A204.1 (cell line): Measurements from ENCODE around the gene DISP3.

ENCODE experiments used
- FAIRE-seq: peaks from 2 replicates; lab custom pipeline; 2012; peaks lifted over from hg19 to GRCh38; lab: Jason Lieb, UNC

DISP3 gene

DNA sequence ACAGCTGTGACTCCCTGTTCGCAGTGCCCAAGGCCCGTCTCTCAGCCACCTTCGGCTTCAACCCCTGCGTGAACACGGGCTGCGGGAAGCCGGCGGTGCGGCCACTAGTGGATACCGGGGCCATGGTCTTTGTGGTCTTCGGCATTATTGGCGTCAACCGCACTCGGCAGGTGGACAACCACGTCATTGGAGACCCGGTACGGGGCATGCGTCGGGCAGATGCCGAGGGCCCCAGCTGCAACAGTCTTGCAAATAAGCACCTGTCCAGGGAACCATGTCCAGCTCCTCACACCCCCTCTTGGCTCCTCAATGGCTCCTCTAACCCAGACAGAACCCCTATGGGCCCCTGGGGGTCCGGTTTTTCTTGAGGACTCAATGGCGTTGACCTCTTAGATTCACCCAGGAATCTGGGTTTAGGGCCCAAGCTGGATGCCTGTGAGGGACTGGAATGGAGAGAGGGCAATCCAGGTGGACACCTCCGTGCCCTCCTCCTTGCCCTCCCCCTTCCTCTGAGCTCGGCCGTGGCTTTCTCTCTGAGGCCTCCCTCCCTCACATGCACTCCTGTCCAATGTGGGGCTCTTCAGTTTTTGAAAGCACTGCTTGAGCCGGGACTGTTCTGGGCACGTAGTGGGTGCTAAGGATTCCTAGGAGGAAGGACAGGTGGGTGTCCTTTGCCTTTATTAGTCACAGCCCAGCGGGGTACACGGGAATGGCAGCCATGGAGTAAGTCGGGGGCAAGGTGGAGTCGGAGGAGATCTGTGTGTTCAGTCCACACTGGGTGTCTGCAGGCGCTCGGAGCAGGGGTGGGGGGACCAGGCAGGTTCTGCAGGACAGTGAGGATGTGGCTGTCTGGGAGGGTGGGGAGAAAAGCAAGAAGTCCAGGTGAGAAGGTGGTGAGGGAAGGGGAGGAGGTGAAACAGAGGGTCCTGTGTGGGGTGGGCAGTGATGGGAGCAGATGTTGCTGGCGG is 51.1 kb downstream of the DISP3 start:
- no peak for FAIRE-seq

DNA sequence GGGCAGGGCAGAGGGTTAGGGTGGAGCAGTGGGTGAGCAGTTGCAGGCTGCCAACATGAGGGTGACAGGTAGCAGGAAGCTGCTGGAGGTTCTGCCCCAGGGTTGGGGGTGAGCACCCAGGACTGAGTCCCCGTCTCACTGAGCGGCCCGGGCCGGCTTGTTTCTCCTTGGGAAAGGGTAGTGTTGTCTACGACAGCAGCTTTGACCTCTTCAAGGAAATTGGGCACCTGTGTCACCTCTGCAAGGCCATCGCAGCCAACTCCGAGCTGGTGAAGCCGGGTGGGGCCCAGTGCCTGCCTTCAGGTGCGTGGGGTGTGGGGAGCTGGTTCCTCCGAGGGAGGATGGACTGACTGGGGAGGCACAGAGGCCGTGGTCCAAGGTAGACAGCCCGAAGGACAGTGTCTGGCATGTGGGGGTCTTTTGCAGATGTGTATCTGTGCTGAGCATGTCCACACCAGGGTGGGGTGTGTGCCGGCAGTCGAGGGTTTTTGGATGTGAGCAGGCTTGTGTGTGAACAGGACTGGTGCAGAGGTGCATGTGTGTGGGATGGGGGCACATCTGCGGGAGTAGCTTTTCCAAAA is 51.9 kb downstream of the DISP3 start:
- no peak for FAIRE-seq

DNA sequence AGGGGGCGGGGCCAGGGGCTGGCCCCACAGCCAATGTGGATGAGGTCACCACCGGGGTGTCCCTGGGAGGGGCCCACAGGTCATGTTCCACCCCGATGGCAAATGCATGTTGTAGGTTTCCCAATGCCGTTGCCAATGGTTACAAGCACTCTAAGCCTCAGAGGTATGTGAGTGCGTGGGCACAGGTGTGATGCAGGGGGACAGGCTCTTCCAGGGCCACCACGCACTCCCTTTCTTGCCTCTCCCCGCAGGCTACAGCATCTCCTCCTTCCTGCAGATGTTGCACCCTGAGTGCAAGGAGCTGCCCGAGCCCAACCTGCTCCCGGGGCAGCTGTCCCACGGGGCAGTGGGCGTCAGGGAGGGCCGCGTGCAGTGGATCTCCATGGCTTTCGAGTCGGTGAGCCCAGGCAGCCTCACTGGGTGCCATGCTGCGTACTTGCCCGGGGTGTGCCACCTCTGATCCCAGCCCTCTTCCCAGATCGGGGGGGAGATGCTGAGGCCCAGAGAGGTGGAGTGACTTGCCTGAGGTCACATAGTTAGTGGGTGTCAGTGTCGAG is 52.4 kb downstream of the DISP3 start:
- FAIRE-seq = no peak

DNA sequence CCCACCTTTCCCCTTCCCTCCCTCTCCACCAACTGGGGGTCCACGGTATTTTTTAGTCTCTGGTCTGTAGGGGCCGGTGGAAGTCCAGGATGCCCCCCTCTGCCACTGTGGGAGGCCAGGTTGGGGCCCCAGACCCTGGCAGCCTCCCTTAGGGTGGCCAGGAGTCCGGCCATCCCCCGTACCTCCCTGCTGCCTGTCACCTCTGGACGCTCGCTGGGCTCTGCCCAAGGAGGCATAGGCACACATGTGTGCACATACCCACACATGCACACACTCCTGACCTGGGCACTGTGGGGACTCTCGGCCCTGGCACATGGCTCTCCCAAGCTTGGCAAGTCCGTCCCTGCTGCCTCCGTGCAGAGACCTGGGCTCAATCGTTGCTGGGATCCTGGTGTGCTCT is 53.0 kb downstream of the DISP3 start:
- no peak for FAIRE-seq

DNA sequence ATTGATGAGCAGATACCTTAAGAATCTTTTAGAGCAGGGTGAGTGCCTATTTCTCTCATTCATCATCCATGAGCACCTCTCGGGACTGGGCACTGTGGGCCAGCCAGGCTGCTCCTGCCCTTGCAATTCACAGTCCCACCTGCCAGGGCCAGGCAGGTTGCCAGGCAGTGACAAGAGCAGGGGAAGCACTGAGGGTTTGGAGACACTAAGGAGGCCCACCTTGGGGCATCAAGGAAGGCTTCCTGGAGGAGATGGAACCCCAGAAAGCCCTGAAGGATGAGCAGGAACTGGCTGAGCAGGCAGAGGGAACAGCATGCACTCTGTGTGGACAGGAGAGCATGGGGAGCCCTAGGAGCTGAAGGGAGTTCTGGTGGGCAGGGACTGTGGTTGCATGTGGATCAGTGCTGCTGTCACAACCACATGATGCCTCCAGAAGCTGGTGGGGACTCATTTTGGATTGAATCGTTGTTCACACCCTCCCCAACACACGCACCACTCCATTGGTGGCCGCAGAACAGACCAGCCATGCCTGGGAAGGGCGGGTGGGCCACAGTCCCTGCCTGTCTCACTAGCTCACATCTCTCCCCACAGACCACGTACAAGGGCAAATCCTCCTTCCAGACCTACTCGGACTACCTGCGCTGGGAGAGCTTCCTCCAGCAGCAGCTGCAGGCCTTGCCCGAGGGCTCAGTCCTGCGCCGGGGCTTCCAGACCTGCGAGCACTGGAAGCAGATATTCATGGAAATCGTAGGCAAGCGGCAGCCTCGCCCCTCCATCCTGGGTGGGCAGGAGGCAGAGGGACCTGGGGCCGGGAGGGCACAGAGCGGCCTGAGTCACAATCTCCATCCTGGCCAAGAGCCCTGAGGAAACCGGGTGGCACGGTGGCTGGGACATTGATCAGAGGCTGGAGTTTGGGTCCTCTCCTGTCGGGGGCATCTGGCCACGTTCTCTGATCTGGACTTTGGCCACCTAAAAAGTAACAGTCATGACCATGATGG is 55.1 kb downstream of the DISP3 start:
- no peak for FAIRE-seq

DNA sequence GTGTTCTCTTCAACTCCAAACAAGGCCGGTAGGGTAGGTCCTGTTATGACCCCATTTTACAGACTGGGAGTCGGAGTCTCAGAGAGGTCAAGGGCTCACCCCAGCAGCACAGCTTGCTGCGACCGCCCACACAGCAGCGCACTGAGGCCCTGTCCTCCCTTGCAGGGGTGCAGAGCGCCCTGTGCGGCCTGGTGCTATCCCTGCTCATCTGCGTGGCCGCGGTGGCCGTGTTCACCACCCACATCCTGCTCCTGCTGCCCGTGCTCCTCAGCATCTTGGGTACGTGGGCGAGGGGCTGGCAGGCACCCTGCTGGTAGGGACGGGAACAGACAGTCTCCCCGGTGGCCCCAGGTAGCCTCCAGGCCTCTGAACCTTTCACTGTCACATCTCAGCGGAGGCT is 55.9 kb downstream of the DISP3 start:
- FAIRE-seq = no peak

DNA sequence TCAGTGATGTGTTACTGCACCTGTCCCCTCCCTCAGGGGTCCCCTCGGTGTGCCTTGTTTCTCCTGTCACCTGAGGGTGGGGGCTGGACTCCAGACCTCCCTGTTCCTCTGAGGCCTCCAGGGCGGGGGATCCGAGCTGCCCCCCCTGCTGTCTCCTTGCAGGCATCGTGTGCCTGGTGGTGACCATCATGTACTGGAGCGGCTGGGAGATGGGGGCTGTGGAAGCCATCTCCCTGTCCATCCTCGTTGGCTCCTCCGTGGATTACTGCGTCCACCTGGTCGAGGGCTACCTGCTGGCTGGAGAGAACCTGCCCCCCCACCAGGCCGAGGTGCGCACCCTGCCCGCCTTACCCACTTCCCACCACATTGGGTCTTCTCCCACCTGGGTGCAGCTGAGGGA is 56.4 kb downstream of the DISP3 start:
- no peak for FAIRE-seq

DNA sequence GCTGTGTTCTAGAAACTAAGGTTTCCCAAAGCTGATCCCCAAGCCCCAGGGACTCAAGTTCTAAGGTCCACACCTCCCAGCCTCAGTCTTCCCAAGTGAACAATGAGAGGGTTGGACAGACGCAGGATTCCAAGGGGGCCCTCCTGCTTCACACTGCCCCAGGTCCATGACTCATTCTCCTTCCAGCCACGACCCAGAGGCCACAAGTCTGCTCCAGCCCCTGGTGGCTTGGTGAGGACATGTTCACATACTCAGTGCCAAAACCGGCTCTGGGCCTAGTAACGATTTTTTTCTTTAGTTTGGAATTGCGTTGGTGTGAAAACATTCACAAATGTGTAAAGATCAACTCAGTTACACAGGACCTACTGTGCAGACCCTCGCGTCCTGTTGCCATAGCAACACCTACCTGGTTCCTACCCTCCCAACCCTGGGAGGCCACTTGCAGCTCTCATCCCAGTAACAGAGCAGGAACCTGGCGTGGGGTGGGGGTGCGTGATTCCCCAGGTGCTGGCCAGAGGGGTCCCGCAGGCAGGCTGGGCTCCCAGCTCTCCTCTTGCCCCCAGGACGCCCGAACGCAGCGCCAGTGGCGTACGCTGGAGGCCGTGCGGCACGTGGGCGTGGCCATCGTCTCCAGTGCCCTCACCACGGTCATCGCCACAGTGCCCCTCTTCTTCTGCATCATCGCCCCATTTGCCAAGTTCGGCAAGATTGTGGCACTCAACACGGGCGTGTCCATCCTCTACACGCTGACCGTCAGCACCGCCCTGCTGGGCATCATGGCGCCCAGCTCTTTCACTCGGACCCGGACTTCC is 57.0 kb downstream of the DISP3 start:
- FAIRE-seq = no peak

DNA sequence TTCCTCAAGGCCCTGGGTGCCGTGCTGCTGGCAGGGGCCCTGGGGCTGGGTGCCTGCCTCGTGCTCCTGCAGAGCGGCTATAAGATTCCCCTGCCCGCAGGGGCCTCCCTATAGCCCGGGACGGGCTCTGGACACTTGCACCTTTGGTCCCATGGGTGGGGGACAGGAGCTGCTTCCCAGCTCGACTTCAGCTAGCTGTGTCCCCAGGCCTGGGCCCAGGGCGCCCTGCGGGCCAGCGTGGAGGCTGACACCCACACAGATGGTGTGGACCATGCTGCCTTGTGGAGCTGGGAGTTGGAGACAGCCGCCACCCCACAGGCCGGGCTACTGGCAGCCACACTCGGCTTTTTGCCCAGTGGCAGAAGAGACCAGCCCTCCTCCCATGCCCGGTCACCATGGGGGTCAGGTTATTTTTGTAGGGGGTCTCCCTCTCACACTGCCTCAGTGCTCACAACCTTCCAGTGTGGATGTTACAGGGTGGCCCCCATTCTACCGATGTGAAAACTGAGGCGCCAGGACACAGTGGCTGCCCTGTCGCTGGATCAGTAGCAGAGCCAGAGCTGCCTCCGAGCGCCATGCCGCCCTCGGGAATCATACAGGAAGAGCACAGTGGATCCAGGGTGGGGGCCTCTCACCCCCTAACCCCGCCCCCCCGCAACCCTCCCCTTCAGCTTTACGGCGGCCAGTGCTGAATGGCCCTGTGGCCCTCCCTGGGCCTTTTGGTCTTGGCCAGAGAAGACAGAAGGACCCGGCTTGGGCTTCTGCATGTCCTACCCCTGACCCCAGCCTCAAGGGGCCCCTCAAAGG is 57.8 kb downstream of the DISP3 start:
- FAIRE-seq = no peak

DNA sequence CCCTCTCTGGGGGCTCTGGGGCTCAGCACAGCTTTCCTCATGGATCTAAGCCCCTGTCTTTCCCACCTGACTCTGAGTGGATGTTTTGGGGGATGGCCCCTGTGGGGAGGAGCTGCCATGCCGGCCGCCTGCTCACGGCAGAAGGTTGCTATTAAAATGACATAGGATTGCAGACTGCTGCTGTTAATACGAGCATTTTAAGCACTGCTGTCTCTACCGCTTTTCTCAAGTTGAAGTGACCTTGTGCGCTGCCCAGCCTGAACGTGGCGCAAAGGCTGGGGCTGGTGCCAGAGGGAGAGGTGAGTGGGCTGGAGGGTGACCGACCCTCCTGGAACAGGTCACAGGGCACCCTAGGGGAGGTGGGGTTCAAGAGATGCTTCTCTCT is 58.4 kb downstream of the DISP3 start:
- no peak for FAIRE-seq

DNA sequence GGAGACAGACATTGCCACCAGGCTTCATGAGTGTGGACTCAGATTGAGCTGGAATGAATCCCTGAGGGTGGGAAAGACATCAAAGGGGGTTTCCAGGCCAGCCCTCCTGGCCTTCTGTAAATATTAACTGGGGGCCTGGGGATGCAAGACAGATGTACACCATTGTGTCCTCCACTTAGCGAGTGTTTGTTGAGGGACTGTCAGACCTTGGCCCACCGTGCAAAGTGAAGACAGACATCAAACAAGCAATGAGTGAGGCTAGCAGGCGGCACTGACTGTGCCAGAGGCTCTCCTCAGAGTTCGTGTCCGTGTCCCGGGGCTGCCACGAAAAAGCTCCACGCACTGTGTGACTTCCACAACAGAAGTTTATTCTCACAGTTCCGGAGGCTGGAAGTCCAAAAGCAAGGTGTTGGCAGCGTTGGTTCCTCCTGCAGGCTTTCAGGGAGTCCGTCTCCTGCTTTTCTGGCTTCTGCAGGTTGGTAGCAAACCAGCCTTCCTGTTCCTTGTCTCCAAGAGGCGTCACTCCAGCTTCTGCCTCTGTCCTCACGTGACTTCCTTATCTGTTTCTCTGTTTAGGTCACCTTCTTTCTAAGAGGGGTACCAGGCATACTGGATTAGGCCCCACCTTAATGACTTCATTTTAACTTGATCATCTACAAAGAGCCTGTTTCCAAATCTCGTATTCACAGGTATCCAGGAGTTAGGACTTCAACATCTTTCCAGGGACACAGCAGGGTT is 59.1 kb downstream of the DISP3 start:
- FAIRE-seq = no peak

DNA sequence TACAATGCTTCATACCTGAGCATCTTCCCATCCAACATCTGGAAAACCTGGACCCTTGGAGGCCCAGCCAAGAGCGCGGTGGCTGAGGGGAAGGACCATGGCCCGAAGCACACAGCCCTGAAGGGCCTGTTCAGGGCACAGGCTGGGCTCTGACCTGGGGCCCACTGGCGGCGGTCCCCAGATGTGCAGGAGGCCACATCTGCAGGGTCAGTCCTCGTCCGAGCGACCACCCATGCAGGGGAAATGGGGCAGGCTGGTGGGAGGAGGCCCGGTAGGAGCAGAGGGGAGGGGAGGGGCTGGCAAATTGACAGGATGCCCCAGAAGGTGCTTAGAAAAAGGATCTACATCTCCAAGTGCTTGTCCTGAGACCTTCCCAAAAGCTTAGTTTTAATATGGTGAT is 59.9 kb downstream of the DISP3 start:
- FAIRE-seq = no peak

DNA sequence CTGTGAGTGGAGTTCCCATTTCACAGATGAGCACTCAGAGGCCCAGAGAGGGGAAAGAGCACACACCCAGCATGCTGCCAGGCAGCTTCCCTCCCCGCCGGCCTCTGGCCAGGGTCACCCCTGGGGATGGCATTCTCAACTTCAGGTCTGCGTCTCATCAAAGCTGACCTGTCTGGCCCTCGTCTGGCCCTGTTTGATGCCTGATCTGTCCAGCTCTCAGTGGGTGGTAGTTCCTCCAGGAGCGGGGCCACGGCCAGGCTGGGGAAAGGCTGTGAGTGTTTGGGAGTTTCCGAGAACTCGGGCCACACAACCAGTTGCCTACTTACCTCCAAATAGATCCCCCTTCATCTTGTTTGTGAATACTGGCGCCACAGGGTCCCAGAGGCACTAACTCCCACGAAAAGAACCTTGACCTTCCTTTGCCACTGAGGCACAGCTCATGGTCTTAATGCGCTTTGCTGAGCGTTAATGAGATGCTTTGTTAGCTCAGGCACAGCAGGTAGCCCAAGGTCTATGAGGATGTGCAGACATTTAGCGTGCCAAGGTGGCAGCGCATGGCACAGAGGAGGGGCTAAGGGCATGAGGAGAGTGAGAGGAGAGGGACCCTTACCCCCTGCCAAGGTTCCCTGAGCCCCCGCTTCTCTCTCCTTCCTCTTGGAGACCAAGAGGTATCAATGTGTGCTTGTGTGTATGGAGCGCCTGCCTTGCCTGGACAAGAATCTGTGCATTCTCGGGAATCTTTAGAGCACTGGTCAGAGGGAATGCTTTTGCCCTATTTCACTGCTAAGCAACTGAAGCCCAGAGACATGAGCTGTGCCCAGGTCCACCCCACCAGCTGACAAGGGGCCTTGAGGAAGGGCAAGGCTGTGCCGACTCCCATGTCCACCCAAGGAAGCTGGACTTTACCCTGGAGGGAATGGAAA is 61.2 kb downstream of the DISP3 start:
- no peak for FAIRE-seq

DNA sequence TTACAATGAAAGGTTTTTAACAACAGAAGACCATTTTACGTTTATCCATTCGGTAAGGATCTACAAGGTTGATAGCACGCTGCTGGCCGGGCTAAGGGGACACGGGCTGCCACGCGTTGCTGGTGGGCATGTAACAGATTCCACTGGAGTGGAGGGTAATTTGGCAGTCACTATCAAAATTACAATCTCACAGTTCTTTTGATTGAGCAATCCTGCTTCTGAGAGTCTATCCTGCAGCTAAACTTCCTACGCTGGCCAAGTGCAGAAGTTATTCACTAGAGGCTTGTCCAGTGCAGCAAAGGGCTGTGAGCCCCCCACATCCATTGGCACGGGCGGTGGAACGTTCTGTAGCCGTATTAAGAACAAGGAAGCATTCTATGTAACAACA is 61.8 kb downstream of the DISP3 start:
- no peak for FAIRE-seq

DNA sequence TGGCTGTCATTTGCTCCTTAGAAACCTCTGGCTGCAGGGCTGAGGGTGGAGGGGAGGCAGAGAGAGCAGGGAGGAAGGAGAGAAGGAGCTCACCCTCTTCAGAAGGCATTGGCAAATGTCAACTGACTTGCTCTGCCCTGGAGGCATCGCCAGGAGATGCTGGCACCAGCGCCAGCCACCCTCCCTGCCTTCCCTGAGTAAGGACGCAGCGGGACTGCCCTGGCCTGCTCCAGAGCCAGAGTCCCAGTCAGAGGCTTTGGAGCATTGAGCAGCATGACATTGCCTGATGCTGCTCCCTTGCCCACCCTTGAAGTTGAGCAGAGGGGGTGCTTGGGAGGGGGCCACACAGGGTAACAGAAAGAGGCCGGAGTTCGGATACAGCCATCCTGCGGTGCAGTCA is 62.3 kb downstream of the DISP3 start:
- no peak for FAIRE-seq

DNA sequence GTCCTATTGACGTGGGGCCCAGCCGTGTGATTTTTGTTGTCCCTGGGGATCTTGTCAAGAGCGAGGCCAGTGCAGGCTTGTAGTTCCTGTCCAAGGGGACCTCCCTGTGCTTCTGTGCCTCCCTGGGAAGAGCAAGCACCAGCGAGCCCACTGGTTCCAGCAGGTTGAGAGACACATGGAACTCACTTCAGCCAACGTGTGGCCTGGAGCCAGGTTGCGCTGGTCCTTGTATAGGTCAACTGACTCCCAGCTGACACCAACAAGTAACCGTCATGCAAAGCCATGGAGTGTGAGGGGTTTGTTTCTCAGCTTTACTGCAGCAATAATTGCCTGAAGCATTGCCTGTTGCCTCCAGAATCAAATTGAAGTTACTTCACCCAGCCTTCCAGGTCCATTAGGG is 63.0 kb downstream of the DISP3 start:
- no peak for FAIRE-seq

DNA sequence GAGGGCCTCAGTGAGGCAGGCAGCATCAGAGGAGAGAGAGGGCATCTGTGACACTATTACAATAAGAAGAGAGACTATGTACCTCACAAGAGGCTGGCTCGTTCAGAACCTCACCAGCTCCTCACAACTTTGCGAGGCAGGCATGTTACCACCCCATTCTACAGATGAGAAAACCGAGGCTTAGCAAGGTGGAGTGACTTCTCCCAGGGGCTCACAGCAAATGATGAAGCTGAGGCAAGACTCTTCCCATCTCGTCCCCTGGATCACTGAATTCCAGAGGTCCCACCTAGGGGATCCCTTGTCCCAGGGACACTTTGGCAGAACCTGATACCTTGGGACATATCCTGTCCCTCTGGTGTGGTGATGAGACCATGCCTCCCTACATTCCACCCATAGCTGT is 64.4 kb downstream of the DISP3 start:
- FAIRE-seq = no peak

DNA sequence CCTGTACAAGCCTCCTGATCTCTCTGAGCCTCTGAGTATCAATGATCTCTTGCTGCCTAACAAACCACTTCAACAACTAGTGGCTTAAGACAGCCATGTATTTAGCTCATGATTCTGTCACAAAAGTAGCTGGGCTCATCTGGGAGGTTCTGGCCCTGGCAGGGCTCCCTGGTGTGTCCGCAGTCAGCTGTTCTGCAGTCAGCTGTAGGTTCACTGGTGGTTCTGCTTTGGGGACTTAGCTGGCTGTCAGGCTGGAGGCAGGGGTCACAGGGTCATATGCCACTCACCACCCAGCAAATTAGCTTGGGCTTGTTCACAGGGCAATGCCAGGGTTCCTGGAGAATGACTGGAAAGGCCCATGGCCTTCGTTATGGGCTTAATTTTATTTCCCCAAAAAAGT is 64.8 kb downstream of the DISP3 start:
- FAIRE-seq = no peak

DNA sequence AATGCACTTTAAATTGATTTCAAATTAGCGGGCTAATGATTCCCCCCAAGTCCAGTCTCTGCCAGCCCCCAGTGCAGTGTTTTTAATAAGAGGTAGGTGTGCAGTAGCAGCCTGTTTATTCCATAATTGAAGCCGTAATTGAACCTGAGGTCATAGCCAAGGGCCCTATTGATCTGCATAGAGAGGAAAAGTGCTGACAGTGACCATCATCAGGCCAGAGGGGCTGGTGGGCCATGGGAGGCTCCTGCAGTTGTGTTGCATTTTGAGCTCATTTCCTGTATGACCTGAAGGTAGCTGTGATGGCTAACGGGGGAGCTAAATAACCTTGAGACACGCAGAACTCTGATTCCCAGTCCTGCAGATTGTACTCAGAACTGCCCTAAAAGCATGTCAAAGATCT is 67.5 kb downstream of the DISP3 start:
- FAIRE-seq = no peak
